Mammary epithelial cell (primary cell): ENCODE results near the gene SF3A2.

Experiments
- CTCF ChIP-seq, 2 donors: IDR thresholded peaks in 1 of 2; conservative IDR thresholded peaks in 1 of 2; 2 replicates each; pipeline ENCODE4 v1.5.1; 2011 to 2012; ENCODE audit warnings: inconsistent platforms in 2 of 2, low read length in 2 of 2, mild to moderate bottlenecking in 2 of 2, control low read depth in 1 of 2, low read depth in 1 of 2; ENCODE audit not compliant: insufficient read depth in 1 of 2; ENCODE audit errors: extremely low read depth in 1 of 2
- EZH2 ChIP-seq: IDR thresholded peaks from 2 replicates; pipeline ENCODE4 v1.6.1; 2012; ENCODE audit warnings: low read length, inconsistent platforms, borderline replicate concordance

GRCh38 chr19:2199861-2200623, 36.6 kb upstream of the SF3A2 start:
- TF ChIP-seq CTCF (conservative IDR thresholded peaks at IDR 0.05 in 1 of 2, IDR thresholded peaks at IDR 0.05 in 1 of 2; ENCODE audit: extremely low read depth in 1 of 2, insufficient read depth in 1 of 2, low read depth in 1 of 2, low read length in 2 of 2) (no peak), EZH2 (no peak)
